ENCODE measurements around the gene KCNK2.

Gene KCNK2

GRCh38 chr1:215241451-215241850 is 158.9 kb downstream of the KCNK2 start:
- TF ChIP-seq CTCF (IDR thresholded peaks at IDR 0.05; ENCODE audit: low read depth, low read length): no peak
- H3K4me3 ChIP-seq (ENCODE audit: low read depth, low read length): no peak overlapping the region

- TF ChIP-seq CTCF (IDR thresholded peaks at IDR 0.05; ENCODE audit: low read depth, low read length): no peak
- no peak overlapping the region for H3K4me3 ChIP-seq (ENCODE audit: low read depth, low read length)
Observed at GRCh38 chr1:215243345-215244054, 161.0 kb downstream of the KCNK2 start.

- H3K4me3 ChIP-seq (ENCODE audit: low read depth, low read length): no peak overlapping the region
- no peak for TF ChIP-seq CTCF (IDR thresholded peaks at IDR 0.05; ENCODE audit: low read depth, low read length)
Observed at GRCh38 chr1:215250913-215251312, 168.4 kb downstream of the KCNK2 start.

GRCh38 chr1:215251428-215251827 is 168.9 kb downstream of the KCNK2 start:
- H3K4me3 ChIP-seq (ENCODE audit: low read depth, low read length): no peak overlapping the region
- no peak for TF ChIP-seq CTCF (IDR thresholded peaks at IDR 0.05; ENCODE audit: low read depth, low read length)

GRCh38 chr1:215252164-215252563 is 169.6 kb downstream of the KCNK2 start:
- no peak overlapping the region for H3K4me3 ChIP-seq (ENCODE audit: low read depth, low read length)
- TF ChIP-seq CTCF (IDR thresholded peaks at IDR 0.05; ENCODE audit: low read depth, low read length): no peak

- TF ChIP-seq CTCF (IDR thresholded peaks at IDR 0.05; ENCODE audit: low read depth, low read length): no peak
Observed at GRCh38 chr1:215256936-215257679, 174.6 kb downstream of the KCNK2 start.

GRCh38 chr1:215260711-215261110 is 178.2 kb downstream of the KCNK2 start:
- no peak for TF ChIP-seq CTCF (IDR thresholded peaks at IDR 0.05; ENCODE audit: low read depth, low read length)
- no peak overlapping the region for H3K4me3 ChIP-seq (ENCODE audit: low read depth, low read length)

More at GRCh38 chr1:215256936-215257679, 174.6 kb downstream of the KCNK2 start:
- no peak overlapping the region for H3K4me3 ChIP-seq (ENCODE audit: low read depth, low read length)

Measured in WI38 (cell line).